NCI-H2227 treated with DMSO at 0.1 percent for 48 hours (cell line): Measurements from ENCODE around the gene LPP.

Source experiments
- DNase-seq: peaks from one replicate; lab custom pipeline; 2025; lab: John Stamatoyannopoulos, UW

LPP gene

GRCh38 chr3:188473591-188474288 lies 319.8 kb downstream of the LPP start:
- DNase-seq = no peak

GRCh38 chr3:188476935-188477334 lies 323.0 kb downstream of the LPP start:
- no peak for DNase-seq

GRCh38 chr3:188480011-188480410 lies 326.1 kb downstream of the LPP start:
- DNase-seq = no peak

- no peak for DNase-seq
These were observed 329.0 kb downstream of the LPP start for GRCh38 chr3:188482929-188483328.

GRCh38 chr3:188486126-188486525 lies 332.2 kb downstream of the LPP start:
- DNase-seq = no peak

- DNase-seq = no peak
These were observed 333.0 kb downstream of the LPP start for GRCh38 chr3:188486952-188487351.

GRCh38 chr3:188487652-188488051 lies 333.7 kb downstream of the LPP start:
- DNase-seq = no peak

- no peak for DNase-seq
These were observed 334.8 kb downstream of the LPP start for GRCh38 chr3:188488801-188489200.

GRCh38 chr3:188489639-188490405 lies 335.9 kb downstream of the LPP start:
- DNase-seq = no peak

- DNase-seq = no peak
These were observed 336.5 kb downstream of the LPP start for GRCh38 chr3:188490416-188490815.

GRCh38 chr3:188491276-188491687 lies 337.3 kb downstream of the LPP start:
- DNase-seq = no peak

GRCh38 chr3:188496390-188496789 lies 342.4 kb downstream of the LPP start:
- no peak for DNase-seq

- no peak for DNase-seq
These were observed 343.1 kb downstream of the LPP start for GRCh38 chr3:188497021-188497420.

GRCh38 chr3:188503647-188504046 lies 349.7 kb downstream of the LPP start:
- DNase-seq = no peak

- no peak for DNase-seq
These were observed 351.2 kb downstream of the LPP start for GRCh38 chr3:188505151-188505550.

GRCh38 chr3:188505911-188506310 lies 352.0 kb downstream of the LPP start:
- no peak for DNase-seq

- DNase-seq = no peak
These were observed 352.5 kb downstream of the LPP start for GRCh38 chr3:188506446-188506845.

- no peak for DNase-seq
These were observed 353.3 kb downstream of the LPP start for GRCh38 chr3:188507244-188507720.

GRCh38 chr3:188508454-188508853 lies 354.5 kb downstream of the LPP start:
- no peak for DNase-seq

- DNase-seq = no peak
These were observed 355.4 kb downstream of the LPP start for GRCh38 chr3:188509316-188509715.

GRCh38 chr3:188510366-188510765 lies 356.4 kb downstream of the LPP start:
- no peak for DNase-seq

- no peak for DNase-seq
These were observed 359.8 kb downstream of the LPP start for GRCh38 chr3:188513662-188514328.

- DNase-seq = no peak
These were observed 362.6 kb downstream of the LPP start for GRCh38 chr3:188516515-188516914.
